GM12878 (cell line): ENCODE data around the gene SIGLEC11. TPM values are rescaled to one million over a fixed set of nuclear protein-coding genes. Genes with fewer than 3 reads are reported as not detected.
A peak's percentile ranks its signal among the peaks of the same experiment; 100 is the strongest.

Experiments used
- ATF3 ChIP-seq: IDR thresholded peaks from 2 replicates; pipeline ENCODE4 v1.6.1; 2011; ENCODE audit warnings: low read depth, mild to moderate bottlenecking, low read length, moderate library complexity, borderline replicate concordance; ENCODE audit errors: extremely low read depth
- BHLHE40 ChIP-seq, 2 experiments: fragments of 450-650 bp in 1 of 2; IDR thresholded peaks; 2 replicates each; pipeline ENCODE4 v1.6.1; 2011 to 2017; ENCODE audit warnings: low read depth in 2 of 2, borderline replicate concordance in 1 of 2, improper control_type of control experiment in 1 of 2, low read length in 1 of 2, mild to moderate bottlenecking in 1 of 2
- CHD4 ChIP-seq: fragments of 200-600 bp; sonication (generic); IDR thresholded peaks from 2 replicates; pipeline ENCODE4 v1.6.1; 2016; ENCODE audit warnings: mild to moderate bottlenecking
- DPF2 ChIP-seq: fragments of 450-650 bp; IDR thresholded peaks from 2 replicates; pipeline ENCODE4 v1.6.1; 2017; ENCODE audit warnings: mild to moderate bottlenecking
- E4F1 ChIP-seq: fragments of 450-650 bp; IDR thresholded peaks from 2 replicates; pipeline ENCODE4 v1.6.1; 2018; ENCODE audit warnings: borderline replicate concordance, mild to moderate bottlenecking; ENCODE audit not compliant: partially characterized antibody
- ELK1 ChIP-seq: IDR thresholded peaks from 2 replicates; pipeline ENCODE4 v1.6.1; 2012; ENCODE audit warnings: low read depth, low read length, improper control_type of control experiment
- ESRRA ChIP-seq: IDR thresholded peaks from 2 replicates; pipeline ENCODE4 v1.6.1; 2012; ENCODE audit warnings: mild to moderate bottlenecking, low read length, improper control_type of control experiment
- EZH2 ChIP-seq: IDR thresholded peaks from 2 replicates; pipeline ENCODE4 v1.6.1; 2012; ENCODE audit warnings: low read depth, mild to moderate bottlenecking, control low read depth, inconsistent platforms, low read length, borderline replicate concordance; ENCODE audit not compliant: control insufficient read depth
- FOS ChIP-seq: IDR thresholded peaks from 3 replicates; pipeline ENCODE4 v1.6.1; 2011; ENCODE audit warnings: borderline replicate concordance; ENCODE audit not compliant: insufficient read length; ENCODE audit errors: extremely low read depth
- HSF1 ChIP-seq: fragments of 150-350 bp; IDR thresholded peaks from 2 replicates; pipeline ENCODE4 v1.6.1; 2014; ENCODE audit warnings: mild to moderate bottlenecking, low read depth, low read length
- LARP7 ChIP-seq: fragments of 450-650 bp; IDR thresholded peaks from 2 replicates; pipeline ENCODE4 v1.6.1; 2017; ENCODE audit warnings: mild to moderate bottlenecking
- MYB ChIP-seq: fragments of 150-350 bp; IDR thresholded peaks from 2 replicates; pipeline ENCODE4 v1.6.1; 2014; ENCODE audit warnings: mild to moderate bottlenecking, low read depth, low read length, borderline replicate concordance
- NFXL1 ChIP-seq: fragments of 450-650 bp; IDR thresholded peaks from 2 replicates; pipeline ENCODE4 v1.6.1; 2017; ENCODE audit warnings: antibody characterized with exemption, mild to moderate bottlenecking, borderline replicate concordance
- PKNOX1 ChIP-seq: fragments of 450-650 bp; IDR thresholded peaks from 2 replicates; pipeline ENCODE4 v1.6.1; 2016; ENCODE audit warnings: mild to moderate bottlenecking
- RAD51 ChIP-seq: fragments of 450-650 bp; IDR thresholded peaks from 2 replicates; pipeline ENCODE4 v1.6.1; 2016; ENCODE audit warnings: moderate library complexity, mild to moderate bottlenecking, inconsistent platforms
- RUNX3 ChIP-seq: IDR thresholded peaks from 2 replicates; pipeline ENCODE4 v1.6.1; 2012; ENCODE audit warnings: low read length, inconsistent platforms
- SMC3 ChIP-seq: IDR thresholded peaks from 2 replicates; pipeline ENCODE4 v1.6.1; 2011; ENCODE audit warnings: low read length, improper control_type of control experiment, borderline replicate concordance
- WRNIP1 ChIP-seq: IDR thresholded peaks from 2 replicates; pipeline ENCODE4 v1.6.1; 2011; ENCODE audit warnings: low read depth, low read length, improper control_type of control experiment, borderline replicate concordance
- YBX1 ChIP-seq: fragments of 450-650 bp; IDR thresholded peaks from 2 replicates; pipeline ENCODE4 v1.6.1; 2016; ENCODE audit warnings: antibody characterized with exemption
- ZNF687 ChIP-seq: fragments of 450-650 bp; IDR thresholded peaks from 2 replicates; pipeline ENCODE4 v1.6.1; 2017; ENCODE audit warnings: mild to moderate bottlenecking, moderate library complexity
- polyA plus RNA-seq, 11 experiments: library from polyadenylated mRNA; depleted of rRNA in 4 of 11; unstranded in 6 of 11; stranded (reverse) in 5 of 11; fragments of >200 nt; fragmentation: Nextera tagmentation in 4 of 11; fragmentation: Illumina TruSeq in 1 of 11; extraction: Ambion mirVana in 4 of 11; extraction: Trizol in 1 of 11; gene quantifications; 1 replicate in 1 of 11; 2 replicates in 10 of 11; pipeline versions ENCODE4 v1.2.1 to v1.2.3, GENCODE V29; 2011 to 2016; ENCODE audit warnings: inconsistent platforms in 2 of 11, missing spikeins in 2 of 11, low read depth in 1 of 11
- total RNA-seq, 4 experiments: library from RNA; depleted of rRNA in 3 of 4; stranded (reverse); fragments of >200 nt in 3 of 4; fragmentation: Illumina TruSeq in 1 of 4; extraction: Trizol in 1 of 4; gene quantifications; 2 replicates each; pipeline versions ENCODE4 v1.2.1 to v1.2.3, GENCODE V29; 2013 to 2021

The SIGLEC11 gene
- total and polyA plus RNA-seq, 10 of the 15 experiments (the other 5 are each of a cell fraction or from before 2014, with no cell fraction given): not detected

- TF ChIP-seq PKNOX1: no peak
- TF ChIP-seq ATF3: no peak
- TF ChIP-seq DPF2: peak; percentile 46; the same call in 1 of the 2 replicates
- TF ChIP-seq ESRRA: no peak
- peak; percentile 7; the same call in 1 of the 2 replicates for TF ChIP-seq RUNX3
- TF ChIP-seq FOS: no peak
- TF ChIP-seq SMC3: no peak
- TF ChIP-seq RAD51: no peak
- TF ChIP-seq MYB: no peak
- no peak for TF ChIP-seq E4F1
- peak; percentile 85 for TF ChIP-seq ZNF687
- no peak for TF ChIP-seq WRNIP1
- TF ChIP-seq HSF1: no peak
- no peak for TF ChIP-seq NFXL1
- TF ChIP-seq EZH2: no peak
- peak in 1 of 2 experiments; percentile 43; a peak in 1 of 4 replicates for TF ChIP-seq BHLHE40 (IDR thresholded peaks at IDR 0.05; ENCODE audit: borderline replicate concordance in 1 of 2, low read depth in 2 of 2, low read length in 1 of 2)
- peak; percentile 91 for TF ChIP-seq LARP7
- TF ChIP-seq CHD4: no peak
- no peak for TF ChIP-seq ELK1
- no peak for TF ChIP-seq YBX1
Measured at GRCh38 chr19:49929121-49929610, 31.8 kb downstream of the SIGLEC11 start, which contains the start of the genes ATF5 and NUP62 (continued).
